GM18868 (cell line): ENCODE data around the gene LRRC74B.
"Not testable (repeated sequence)": the region's sequence is repeated elsewhere in the genome, so short reads cannot be mapped to it uniquely, and the experiment has no call there.

ENCODE experiments used
- ATAC-seq: cut with Tn5 transposase; IDR thresholded peaks from one replicate; pipeline ENCODE4 v1.9.1; 2021; ENCODE audit warnings: mild to moderate bottlenecking, moderate library complexity; ENCODE audit not compliant: unreplicated experiment

LRRC74B gene

GRCh38 chr22:21030621-21031544 lies 14.9 kb upstream of the LRRC74B start:
- ATAC-seq: no peak

DNA sequence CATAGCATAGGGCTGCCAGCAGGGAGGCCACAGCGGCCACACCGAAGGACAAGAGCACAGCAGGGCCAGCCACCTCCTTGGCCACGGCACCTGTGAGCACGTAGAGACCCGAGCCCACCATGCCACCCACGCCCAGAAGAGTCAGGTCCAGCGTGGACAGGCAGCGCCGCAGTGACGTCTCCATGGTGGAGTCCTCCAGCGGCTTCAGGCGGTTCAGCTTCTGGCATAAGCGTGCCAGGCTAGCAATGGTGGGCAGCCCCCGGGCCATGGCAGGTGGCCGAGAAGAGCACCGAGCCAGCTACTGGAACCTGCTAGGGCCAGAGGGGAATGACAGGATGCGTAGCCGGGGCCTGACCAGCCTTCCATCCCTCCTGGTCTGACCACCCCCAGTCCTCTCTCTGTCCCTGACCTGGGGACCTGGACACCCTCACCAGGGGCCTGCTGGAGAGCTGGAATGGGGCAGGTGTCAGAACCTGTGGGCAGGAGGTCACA lies 14.2 kb upstream of the LRRC74B start:
- ATAC-seq: no peak

DNA sequence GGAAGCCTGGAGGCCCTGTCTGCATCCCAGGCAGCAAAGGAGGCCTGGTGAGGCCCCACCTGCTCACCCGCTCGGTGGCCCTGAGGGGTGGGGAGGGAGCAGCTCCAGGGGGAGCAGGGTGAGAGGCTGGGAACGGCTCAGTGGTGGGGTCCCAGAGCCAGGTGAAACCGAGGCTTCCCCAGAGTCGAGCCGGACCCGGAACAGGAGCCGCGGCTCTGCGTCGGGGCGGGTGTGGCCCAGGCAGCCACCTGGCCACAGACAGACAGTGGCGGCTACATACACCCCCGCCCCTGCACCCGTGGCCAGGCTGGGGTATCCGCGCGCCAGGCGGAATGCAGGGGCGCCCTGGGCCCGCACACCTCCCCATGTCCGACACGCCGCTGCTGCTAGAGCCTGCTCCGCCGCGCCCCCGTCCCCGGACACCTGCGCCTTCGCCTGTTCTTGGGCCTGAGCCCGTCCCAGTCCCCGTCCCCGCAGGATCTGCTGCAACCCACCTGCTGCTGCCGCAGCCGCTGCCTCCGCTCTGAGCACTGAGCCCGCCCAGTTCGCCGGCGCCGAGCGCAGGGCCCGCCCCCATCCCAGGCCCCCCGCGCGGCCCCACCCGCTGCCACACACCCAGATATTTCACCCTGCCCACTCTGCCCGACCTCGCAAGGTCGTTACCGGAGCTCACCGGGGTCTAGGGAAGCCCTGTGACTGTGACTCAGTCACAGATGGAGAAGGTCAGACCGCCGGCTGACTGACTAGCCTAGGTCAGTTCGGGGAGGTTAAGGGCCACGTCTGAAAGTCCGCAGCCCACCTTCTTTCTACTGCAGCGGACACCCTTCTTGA lies 13.5 kb upstream of the LRRC74B start, which contains the start of gene SLC7A4:
TSS of gene SLC7A4 (minus strand) at position 525 of the 831 bp plus-strand sequence. CDS start 749 bp downstream, outside the sequence.
- no peak for ATAC-seq

DNA sequence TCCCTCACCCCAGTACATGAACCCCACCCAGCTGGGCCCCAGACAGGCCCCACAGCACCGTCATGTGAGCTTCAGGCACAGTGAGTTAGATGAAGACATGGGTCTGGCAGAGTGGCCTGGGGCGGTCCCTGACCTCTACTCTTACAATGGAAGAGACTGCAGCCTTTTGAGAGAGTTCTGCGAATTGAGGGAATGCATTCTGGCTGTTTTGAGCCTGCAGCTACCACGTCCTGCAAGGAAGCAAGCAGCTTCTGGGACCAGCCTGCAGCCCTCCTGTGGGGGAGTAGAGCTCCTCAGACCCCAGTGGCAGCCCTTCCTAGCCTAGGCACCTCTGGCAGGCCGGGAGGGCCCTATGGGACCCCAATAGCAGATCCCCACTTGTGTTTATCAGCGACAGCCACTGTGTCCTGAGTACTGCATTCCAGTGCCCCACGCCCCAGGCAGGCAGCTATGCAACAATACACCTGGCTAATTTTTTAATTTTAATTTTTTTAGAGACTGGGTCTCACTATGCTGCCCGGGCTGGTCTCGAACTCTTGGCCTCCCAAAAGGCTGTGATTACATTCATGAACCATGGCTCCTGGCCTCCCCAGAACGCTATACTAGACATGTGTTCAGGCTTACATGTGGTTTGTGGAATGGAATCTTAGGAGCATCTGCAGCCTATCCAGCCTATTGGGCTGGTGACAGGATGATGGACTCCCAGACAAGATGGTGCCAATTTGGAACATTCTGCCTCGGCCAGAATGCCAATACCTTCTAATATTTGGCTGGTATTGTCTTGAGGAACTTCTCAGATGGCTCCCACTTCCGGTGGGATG lies 12.7 kb upstream of the LRRC74B start:
- ATAC-seq: no peak

DNA sequence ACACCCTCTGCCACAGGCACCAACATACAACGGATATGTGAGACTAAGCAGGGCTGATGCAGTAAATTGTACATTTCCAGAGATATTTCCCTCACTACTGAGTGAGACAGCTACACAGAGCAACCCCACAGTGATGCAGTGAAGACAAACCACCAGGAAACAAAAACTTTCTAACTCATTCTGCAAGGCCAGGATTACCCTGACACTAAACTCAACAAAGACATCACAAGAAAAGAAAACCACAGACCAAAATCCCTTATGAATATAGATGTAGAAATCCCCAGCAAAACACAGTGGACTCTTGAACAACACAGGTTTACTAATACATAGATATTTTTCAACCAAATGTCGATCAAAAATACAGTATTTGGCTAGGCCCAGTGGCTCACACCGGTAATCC lies 11.9 kb upstream of the LRRC74B start:
- ATAC-seq: no peak

- ATAC-seq: no peak
These were observed 10.8 kb upstream of the LRRC74B start for GRCh38 chr22:21034989-21035388.

DNA sequence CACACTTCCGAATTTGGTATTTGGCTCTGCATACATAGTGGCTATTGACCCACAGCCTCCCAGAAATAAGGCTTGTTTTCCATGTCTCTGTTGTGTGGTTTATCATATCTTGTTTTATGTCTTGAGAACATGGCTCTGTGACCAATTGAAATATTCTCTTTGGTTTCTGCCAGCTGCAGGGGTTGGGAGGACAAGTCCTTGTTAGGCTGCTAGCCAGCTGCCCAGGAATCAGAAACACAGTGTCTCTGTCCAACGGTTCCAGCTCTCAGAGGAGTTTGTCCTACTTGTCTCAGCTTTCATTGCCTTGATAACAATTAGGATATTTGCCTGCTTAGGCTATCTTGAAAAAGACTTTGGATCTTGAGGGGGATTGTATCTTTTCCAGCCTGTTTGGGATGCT lies 7.3 kb upstream of the LRRC74B start:
- ATAC-seq: no peak

- ATAC-seq: not testable (repeated sequence)
These were observed 6.6 kb upstream of the LRRC74B start for GRCh38 chr22:21039158-21039557.

GRCh38 chr22:21041937-21042336 lies 3.8 kb upstream of the LRRC74B start:
- ATAC-seq: no peak

- no peak for ATAC-seq
These were observed 2.5 kb upstream of the LRRC74B start for GRCh38 chr22:21042978-21043859.

DNA sequence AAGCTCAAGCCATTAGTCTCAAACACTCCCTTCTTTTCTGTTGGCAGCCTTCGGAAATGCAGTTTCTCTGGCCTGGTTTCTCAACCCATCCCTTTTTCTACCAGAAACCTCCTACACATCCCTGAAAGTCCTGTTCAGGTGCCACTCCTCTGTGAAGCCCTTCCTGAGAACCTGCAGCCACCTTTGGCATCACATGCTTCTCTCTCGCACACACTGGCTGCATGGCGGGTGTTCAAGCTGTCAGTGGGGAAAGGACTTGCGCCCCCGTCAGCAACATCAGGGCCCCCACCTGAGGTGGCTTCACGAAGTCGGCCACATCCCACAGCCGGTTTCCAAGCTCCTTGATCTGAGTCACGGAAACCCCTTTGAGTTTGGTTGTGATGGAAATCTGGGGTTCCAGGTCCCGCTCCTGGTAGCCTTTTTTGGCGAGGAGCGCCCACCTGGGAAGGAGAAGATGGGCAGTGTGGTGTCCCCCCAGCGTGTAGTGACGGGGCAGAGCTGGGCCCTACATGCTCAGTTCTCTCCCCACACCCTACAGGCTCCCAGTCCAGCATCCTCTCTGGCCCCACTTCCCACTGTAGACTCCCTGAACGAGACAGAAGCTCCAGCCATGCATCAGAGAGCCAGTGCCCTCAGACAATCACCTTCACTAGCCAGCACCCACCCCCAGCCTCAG lies 1.7 kb upstream of the LRRC74B start:
- ATAC-seq: no peak

- no peak for ATAC-seq
These were observed 688 bp upstream of the LRRC74B start for GRCh38 chr22:21044931-21045584.

DNA sequence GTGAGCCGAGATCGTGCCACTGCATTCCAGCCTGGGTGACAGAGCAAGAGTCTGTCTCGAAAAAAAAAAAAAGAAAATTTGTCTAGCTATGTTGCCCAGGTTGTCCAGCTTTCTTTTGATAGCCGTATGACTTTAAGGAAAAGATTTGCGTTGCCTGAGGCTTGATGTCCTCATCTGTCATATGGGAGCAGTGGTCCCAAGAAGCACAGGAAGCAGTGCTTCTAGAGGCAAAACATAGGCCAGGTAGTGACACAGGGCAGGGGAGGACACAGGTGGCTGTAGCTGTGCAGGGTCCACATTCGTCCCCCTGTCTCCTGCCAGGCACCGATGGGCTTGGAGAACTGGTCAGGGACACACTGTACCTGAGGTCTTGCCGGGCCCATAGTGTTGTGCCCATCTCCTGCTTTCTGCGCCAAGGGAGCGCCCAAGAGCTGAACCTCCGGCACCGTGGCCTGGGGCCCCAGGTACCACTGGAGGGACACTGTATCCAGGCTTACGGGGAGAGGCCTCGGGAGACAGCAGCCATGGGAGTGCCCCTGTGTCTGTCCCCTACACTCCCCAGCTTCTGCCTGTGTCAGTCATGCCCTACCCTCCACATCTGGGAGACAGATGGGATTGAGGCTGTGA lies 1.4 kb downstream of the LRRC74B start:
- ATAC-seq: no peak

DNA sequence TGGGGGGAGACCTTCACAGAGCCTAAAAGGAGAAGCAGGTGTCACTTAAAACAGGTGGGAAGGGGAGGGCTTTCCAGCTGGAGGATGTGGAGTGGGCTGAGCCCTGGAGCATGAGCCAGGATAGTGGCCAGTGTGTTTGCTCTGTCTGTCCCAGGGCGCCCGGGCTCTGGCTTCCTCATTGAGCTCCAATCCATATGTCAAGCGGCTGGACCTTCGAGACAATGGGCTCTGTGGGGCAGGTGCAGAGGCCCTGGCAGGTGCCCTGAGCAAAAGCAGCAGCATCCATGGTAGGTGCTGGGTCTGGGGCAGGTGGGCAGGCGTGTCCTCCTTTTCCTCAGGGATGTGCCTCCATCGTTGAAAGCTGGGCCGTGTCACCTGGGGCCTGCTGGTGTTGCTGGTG lies 2.0 kb downstream of the LRRC74B start:
- ATAC-seq: no peak

- ATAC-seq: not testable (repeated sequence)
These were observed 2.7 kb downstream of the LRRC74B start for GRCh38 chr22:21048448-21048847.

GRCh38 chr22:21048965-21049364 lies 3.2 kb downstream of the LRRC74B start:
- ATAC-seq: not testable (repeated sequence)

DNA sequence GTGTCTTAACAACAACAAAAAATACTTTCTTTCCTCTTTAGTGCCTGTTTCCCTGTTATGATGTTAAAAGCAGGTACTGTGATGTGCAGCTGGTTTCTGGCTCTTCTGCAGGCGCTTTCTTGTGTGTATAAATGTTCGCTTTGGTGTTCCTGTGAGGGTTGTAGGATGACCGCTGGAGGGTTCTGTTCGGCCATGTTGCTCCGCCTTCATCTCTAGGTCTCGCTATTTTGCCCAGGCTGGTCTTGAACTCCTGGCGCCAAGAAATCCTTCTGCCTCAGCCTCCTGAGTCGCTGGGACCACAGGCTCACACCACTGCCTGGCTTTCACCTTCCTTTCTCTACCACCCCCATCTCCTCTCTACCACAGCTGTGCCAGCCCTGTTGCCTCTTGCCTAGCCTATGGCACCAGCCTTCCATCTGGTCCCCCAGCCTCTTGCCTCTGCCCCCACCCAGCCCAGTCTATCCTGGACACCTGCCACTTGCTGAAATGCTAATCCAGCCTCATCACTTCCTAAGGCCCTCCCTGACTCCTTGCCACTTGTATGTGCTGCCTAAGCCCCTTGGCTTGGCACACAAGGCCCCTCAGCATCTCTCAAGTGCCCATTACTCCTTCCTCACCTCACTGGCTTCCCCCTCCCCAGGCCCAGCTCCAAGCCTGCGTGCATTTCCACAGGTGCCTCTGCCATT lies 5.5 kb downstream of the LRRC74B start:
- ATAC-seq: no peak
